Endothelial cell (in vitro differentiated cells): ENCODE measurements around the gene FARS2. TPM values are rescaled to one million over a fixed set of nuclear protein-coding genes. Genes with fewer than 3 reads are reported as not detected.

ENCODE experiments used
- DNase-seq: peaks from one replicate; pipeline ENCODE4 v3.0.0; 2021; ENCODE audit warnings: low spot score
- H3K27ac Mint-ChIP-seq: one replicate; pipeline ENCODE4 v1.8.0; 2021; ENCODE audit warnings: mixed read lengths, inconsistent platforms; ENCODE audit not compliant: unreplicated experiment
- H3K27me3 Mint-ChIP-seq: one replicate; pipeline ENCODE4 v1.8.0; 2021; ENCODE audit warnings: mild to moderate bottlenecking, moderate library complexity, mixed read lengths, inconsistent platforms; ENCODE audit not compliant: unreplicated experiment
- H3K36me3 Mint-ChIP-seq: one replicate; pipeline ENCODE4 v1.8.0; 2021; ENCODE audit warnings: mild to moderate bottlenecking, low read depth, mixed read lengths, inconsistent platforms; ENCODE audit not compliant: unreplicated experiment
- H3K4me1 Mint-ChIP-seq: one replicate; pipeline ENCODE4 v1.8.0; 2021; ENCODE audit warnings: mild to moderate bottlenecking, mixed read lengths, inconsistent platforms; ENCODE audit not compliant: unreplicated experiment
- H3K4me3 Mint-ChIP-seq: one replicate; pipeline ENCODE4 v1.8.0; 2021; ENCODE audit warnings: mild to moderate bottlenecking, mixed read lengths, inconsistent platforms; ENCODE audit not compliant: unreplicated experiment
- H3K9me3 Mint-ChIP-seq: one replicate; pipeline ENCODE4 v1.8.0; 2021; ENCODE audit warnings: mixed read lengths, inconsistent platforms; ENCODE audit not compliant: unreplicated experiment
- total RNA-seq: library from RNA; stranded (reverse); fragmentation: NEBNext Ultra II Directional; extraction: Animal tissue kit (Norgen Biotek cat#: 25700); gene quantifications from one replicate; pipeline ENCODE4 v1.2.1, GENCODE V29; 2021; ENCODE audit not compliant: unreplicated experiment
- TF ChIP-seq, protein P1 (sequence below): fragments of 200-600 bp; sonication (generic); IDR thresholded peaks from one replicate; pipeline ENCODE4 v1.5.0; 2021; ENCODE audit warnings: antibody characterized with exemption; ENCODE audit not compliant: unreplicated experiment

Gene FARS2
- total RNA-seq, 1 donor from 2014 or later = 17.8 TPM

DNA sequence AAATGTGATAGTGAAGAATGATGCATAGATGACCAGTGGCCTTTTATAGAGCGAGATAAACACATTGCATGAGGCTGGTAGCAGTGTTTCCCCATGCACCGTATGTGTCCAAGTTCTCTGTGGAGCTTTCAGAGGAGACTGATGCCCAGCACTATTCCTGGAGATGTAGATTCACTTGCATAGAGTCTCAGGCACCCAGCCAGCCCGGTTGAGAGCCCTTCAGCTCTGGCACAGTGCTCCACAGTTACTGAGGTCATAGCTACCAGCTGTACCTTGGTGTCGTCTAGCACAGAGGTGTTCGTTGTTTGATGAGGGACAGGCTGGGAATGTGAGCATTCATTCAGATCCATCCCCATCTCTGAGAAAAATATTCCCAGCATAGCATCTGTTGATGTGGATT, 328.9 kb downstream of the FARS2 start:
- no peak overlapping the region for H3K27ac Mint-ChIP-seq
- DNase-seq = no peak

GRCh38 chr6:5592886-5593519, 331.7 kb downstream of the FARS2 start:
- H3K27me3 Mint-ChIP-seq = peaks cover 2% of the 10 kb centered on the region

More for the DNA sequence above, 328.9 kb downstream of the FARS2 start:
- Mint-ChIP-seq H3K4me1 (no peaks in the 10 kb centered on the region), H3K27me3 (peaks cover 2% of the 10 kb centered on the region), H3K9me3 (no peaks in the 10 kb centered on the region), H3K4me3 (no peak overlapping the region), H3K36me3 (peaks cover 4% of the 10 kb centered on the region)
- TF ChIP-seq, protein P1, sequence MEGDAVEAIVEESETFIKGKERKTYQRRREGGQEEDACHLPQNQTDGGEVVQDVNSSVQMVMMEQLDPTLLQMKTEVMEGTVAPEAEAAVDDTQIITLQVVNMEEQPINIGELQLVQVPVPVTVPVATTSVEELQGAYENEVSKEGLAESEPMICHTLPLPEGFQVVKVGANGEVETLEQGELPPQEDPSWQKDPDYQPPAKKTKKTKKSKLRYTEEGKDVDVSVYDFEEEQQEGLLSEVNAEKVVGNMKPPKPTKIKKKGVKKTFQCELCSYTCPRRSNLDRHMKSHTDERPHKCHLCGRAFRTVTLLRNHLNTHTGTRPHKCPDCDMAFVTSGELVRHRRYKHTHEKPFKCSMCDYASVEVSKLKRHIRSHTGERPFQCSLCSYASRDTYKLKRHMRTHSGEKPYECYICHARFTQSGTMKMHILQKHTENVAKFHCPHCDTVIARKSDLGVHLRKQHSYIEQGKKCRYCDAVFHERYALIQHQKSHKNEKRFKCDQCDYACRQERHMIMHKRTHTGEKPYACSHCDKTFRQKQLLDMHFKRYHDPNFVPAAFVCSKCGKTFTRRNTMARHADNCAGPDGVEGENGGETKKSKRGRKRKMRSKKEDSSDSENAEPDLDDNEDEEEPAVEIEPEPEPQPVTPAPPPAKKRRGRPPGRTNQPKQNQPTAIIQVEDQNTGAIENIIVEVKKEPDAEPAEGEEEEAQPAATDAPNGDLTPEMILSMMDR = no peak

GRCh38 chr6:5595184-5595583, 333.9 kb downstream of the FARS2 start:
- TF ChIP-seq, protein P1 = no peak
- H3K4me1 Mint-ChIP-seq = no peaks in the 10 kb centered on the region
- DNase-seq = no peak
- H3K36me3 Mint-ChIP-seq = no peaks in the 10 kb centered on the region
- no peak overlapping the region for H3K4me3 Mint-ChIP-seq
- no peaks in the 10 kb centered on the region for H3K9me3 Mint-ChIP-seq
- H3K27ac Mint-ChIP-seq = no peak overlapping the region
- H3K27me3 Mint-ChIP-seq = no peaks in the 10 kb centered on the region

More at GRCh38 chr6:5592886-5593519, 331.7 kb downstream of the FARS2 start:
- Mint-ChIP-seq H3K27ac (no peak overlapping the region), H3K4me1 (no peaks in the 10 kb centered on the region), H3K36me3 (no peaks in the 10 kb centered on the region), H3K9me3 (no peaks in the 10 kb centered on the region), H3K4me3 (no peak overlapping the region)
- DNase-seq = no peak
- TF ChIP-seq, protein P1 = no peak

- no peak overlapping the region for H3K27ac Mint-ChIP-seq
- H3K36me3 Mint-ChIP-seq = no peaks in the 10 kb centered on the region
- H3K4me3 Mint-ChIP-seq = no peak overlapping the region
- TF ChIP-seq, protein P1 = no peak
- no peak for DNase-seq
- no peaks in the 10 kb centered on the region for H3K9me3 Mint-ChIP-seq
- no peaks in the 10 kb centered on the region for H3K27me3 Mint-ChIP-seq
- no peaks in the 10 kb centered on the region for H3K4me1 Mint-ChIP-seq
Observed at GRCh38 chr6:5597413-5597812, 336.1 kb downstream of the FARS2 start.

GRCh38 chr6:5598123-5598522, 336.8 kb downstream of the FARS2 start:
- Mint-ChIP-seq H3K4me3 (no peak overlapping the region), H3K27me3 (no peaks in the 10 kb centered on the region), H3K36me3 (no peaks in the 10 kb centered on the region), H3K4me1 (no peaks in the 10 kb centered on the region), H3K27ac (no peak overlapping the region), H3K9me3 (no peaks in the 10 kb centered on the region)
- DNase-seq = no peak
- TF ChIP-seq, protein P1 = no peak
